Astrocyte (in vitro differentiated cells and primary cell): Measurements from ENCODE around the gene PLD4.

Experiments
- EZH2 ChIP-seq: IDR thresholded peaks from 2 replicates; pipeline ENCODE4 v1.6.1; 2012; ENCODE audit warnings: mild to moderate bottlenecking, low read length, inconsistent platforms; ENCODE audit not compliant: insufficient read depth
- TF ChIP-seq, protein P1 (sequence below): IDR thresholded peaks from 2 replicates; pipeline ENCODE4 v1.5.1; 2011; ENCODE audit warnings: low read depth, mild to moderate bottlenecking, inconsistent platforms, low read length, moderate library complexity; ENCODE audit not compliant: insufficient read depth

GRCh38 chr14:104876251-104876699 is 48.4 kb upstream of the PLD4 start:
- TF ChIP-seq, protein P1, sequence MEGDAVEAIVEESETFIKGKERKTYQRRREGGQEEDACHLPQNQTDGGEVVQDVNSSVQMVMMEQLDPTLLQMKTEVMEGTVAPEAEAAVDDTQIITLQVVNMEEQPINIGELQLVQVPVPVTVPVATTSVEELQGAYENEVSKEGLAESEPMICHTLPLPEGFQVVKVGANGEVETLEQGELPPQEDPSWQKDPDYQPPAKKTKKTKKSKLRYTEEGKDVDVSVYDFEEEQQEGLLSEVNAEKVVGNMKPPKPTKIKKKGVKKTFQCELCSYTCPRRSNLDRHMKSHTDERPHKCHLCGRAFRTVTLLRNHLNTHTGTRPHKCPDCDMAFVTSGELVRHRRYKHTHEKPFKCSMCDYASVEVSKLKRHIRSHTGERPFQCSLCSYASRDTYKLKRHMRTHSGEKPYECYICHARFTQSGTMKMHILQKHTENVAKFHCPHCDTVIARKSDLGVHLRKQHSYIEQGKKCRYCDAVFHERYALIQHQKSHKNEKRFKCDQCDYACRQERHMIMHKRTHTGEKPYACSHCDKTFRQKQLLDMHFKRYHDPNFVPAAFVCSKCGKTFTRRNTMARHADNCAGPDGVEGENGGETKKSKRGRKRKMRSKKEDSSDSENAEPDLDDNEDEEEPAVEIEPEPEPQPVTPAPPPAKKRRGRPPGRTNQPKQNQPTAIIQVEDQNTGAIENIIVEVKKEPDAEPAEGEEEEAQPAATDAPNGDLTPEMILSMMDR: no peak
- TF ChIP-seq EZH2: no peak
